Stimulated activated CD4-positive, alpha-beta T cell treated with anti-CD3 and anti-CD28 coated beads, Interleukin-15, amount 100 ng/mL, for 1 hour (primary cell): ENCODE results near the gene FHL2.
"Not testable (repeated sequence)": the region's sequence is repeated elsewhere in the genome, so short reads cannot be mapped to it uniquely, and the experiment has no call there.

ENCODE experiments used
- DNase-seq, 2 donors: peaks; one replicate each; pipeline ENCODE4 v3.0.0-alpha.2; 2020; ENCODE audit warnings: low read depth in 1 of 2, low spot score in 1 of 2

FHL2 gene

GRCh38 chr2:105344704-105345345 is 54.0 kb downstream of the FHL2 start:
- no peak for DNase-seq

- no peak for DNase-seq
Measured at GRCh38 chr2:105339414-105339813, 59.4 kb downstream of the FHL2 start.

DNA sequence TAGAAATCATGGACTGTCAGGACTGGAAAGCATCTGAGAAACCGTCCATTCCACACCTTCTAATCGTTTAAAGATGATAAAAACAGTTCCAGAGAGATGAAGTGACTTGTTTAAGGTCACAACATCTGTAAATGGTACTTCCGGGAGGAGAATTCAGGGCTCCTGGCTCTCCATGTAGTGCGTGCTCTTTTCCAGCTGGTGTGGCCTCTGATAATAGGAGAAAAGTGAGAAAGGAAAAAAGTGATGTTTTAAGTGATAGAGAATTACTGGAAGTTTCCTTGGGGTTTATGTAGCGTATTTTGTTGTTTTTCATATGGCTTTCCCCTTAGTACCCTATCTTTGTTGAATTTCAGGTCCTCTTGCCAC is 60.8 kb downstream of the FHL2 start:
- DNase-seq: no peak

DNA sequence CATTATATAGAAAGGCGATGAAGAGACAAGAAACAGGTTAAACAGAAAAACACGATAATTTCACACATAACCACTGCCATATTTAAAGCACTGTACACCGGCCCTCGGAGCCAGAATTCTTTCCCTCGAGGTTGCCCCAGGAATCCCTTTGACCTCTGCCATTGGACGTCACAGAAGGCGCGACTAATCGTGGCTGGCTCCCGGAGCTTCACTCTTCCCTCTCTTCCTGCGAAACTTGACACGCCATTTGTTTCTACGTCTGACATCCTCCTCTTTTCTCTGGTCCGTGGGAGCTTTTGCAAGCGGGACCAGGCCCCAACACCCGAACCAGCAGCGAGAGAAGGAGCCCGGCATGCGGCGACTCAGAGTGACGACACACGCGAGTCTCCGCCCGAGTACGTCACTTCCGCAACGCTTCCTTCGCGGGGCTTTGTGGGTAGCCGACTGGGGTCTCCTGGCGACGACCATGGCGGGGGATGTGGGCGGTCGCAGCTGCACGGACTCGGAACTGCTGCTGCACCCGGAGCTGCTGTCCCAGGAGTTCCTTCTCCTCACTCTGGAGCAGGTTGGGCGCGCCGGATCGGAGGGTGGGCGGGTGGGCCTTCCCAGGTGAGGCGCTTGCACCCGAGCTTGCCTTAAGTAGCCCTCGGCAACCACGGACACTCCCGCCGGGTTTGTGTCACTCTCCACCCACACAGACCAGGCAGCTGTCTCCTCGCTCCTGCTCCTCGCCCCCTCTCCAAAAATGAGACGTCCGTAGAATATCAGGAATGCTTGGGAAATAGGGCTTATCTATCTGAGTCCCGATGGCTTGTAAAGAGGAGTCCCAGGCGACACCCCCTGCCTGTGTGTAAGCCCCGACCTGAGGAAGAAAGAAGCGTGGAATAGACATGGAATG is 61.5 kb downstream of the FHL2 start, which contains the start of gene C2orf49:
C2orf49 (plus strand) TSS at position 419 of the 898 bp plus-strand sequence; CDS start at position 467, 48 bp downstream.
- peak; percentile 68 to 81 for DNase-seq

DNA sequence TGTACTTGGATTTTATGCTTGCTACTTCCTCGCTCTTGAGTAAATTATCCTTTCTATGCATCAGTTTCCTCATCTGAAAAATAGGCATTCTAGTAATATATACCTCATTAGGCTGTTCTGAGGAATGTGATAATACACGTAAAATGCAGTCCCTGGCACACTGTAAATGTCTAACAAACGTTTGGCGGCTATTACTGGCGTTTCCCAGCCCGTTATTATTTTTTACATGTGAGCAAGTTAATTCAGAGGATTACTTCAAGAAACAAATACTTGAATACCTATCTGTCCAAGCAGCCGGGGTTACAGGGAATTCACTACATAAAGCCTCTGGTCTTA is 62.1 kb downstream of the FHL2 start:
- no peak for DNase-seq

DNA sequence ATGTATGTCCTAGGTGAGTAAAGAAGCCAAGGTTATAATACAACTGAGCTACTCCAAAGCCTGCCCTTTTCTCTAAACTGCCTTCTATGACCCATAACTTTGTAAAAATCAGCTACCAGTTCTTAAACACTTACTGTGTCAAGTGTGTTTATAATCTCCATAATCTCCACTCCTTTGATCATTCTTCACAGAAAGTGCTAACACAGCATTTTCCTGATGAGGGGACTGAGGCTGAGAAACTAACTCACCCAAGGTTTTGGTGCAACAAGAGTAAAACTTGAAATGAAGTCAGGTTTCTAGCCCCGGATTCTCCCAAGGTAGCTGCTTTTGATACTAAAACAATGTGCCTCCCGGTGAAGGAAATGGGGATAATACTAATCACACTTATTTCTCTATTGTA is 63.4 kb downstream of the FHL2 start:
- no peak for DNase-seq

DNA sequence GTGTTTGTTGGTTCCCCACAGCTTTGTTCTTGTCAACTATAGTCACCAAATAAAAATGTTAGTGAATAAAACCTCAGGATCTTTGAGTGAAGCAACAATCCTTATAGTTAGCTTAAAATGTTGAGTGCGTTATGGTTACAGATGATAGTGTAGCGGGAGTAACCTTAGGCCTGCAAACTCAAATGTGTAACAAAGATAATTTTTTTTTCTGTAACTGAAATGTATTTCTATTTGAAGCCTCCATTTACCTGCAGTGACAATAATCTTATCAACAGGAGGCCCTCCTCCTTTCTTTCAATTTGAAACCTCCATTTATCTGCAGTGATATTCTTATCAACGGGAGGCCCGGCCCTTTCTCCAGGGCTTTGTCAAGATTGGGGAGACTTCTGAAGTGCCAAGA is 64.6 kb downstream of the FHL2 start:
- DNase-seq: no peak

DNA sequence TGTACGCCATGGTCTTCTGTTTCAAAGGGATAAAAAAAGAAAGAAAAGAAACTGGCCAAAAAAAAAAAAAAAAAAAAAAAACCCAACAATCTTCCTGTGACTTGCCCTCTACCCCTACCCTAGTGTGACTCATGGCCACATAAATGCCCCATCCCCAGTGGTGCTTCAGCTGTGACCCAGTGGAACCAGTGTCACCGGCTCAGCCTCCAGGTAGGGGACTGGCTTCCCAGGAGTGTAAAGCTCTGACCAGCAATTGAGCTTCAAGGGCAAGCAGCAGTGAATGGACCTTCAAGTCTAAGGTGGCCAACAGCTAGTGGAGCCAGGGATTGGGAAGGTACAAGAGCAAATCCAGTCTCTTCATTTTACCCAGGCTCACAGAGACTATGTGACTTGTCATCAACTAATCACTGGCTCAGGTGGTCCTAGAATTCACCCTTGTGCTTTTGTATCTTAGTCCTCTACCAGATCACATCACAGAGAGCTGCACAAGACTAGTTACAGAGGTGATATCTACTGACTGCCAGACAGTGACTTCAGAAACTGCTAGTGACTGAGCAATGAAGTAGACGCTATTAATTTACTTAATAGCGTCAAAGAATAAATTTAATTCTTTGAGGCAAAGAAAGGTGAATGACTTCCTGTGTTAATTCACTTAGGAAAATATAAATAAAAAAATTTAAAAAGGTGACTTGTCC is 68.0 kb downstream of the FHL2 start:
- no peak for DNase-seq

GRCh38 chr2:105329561-105330495 is 69.0 kb downstream of the FHL2 start, which contains the start of gene TGFBRAP1:
Gene TGFBRAP1, minus strand, starts transcription at chr2:105329735. Its CDS starts 21,434 bp downstream, at chr2:105308301.
- DNase-seq: peak; percentile 22 to 45

- no peak for DNase-seq
Measured at GRCh38 chr2:105329197-105329554, 69.7 kb downstream of the FHL2 start.

DNA sequence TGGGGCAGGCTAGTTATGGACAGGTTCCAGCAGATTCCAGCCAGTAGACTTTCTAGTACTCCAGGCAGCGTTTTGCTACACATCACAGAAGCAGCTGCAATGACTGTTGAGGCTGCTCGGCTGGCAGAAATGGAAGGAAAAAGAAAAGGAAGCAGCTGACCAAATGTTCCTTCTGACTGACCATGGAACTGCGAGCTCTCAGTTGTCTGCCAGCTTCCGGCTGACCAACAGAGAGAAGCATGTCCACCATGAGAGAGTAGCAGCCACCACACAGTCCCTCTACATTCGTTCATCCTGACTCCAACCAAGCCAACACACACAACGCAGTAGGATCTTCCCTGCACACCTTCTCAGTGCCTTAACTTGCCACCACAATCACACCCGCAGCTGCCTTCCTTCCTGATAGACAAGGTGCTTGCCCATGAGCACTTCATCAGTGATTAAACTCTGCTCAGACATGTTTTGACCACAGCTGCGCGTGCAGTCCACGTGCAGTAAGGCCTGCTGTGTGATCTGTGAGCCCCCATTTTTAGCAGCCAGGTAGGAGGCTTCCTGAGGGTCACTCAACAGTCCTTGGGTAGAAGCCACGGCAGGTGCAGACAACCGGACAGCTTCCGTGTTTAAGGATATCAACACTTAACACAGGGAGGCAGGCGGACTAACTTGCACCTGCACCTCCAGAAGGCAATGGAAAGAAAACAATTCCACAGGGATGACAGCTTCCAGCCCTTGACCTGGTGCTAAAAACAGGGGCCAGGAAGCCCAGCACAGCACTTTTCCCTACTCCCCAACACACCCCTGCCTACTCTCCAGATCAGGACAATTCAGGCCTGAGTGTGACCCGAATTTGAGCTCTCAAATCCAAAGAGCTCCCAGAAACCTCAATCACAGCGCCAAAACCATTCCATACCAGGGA is 70.3 kb downstream of the FHL2 start:
- DNase-seq: peak in 1 of 2 donors; percentile 1

DNA sequence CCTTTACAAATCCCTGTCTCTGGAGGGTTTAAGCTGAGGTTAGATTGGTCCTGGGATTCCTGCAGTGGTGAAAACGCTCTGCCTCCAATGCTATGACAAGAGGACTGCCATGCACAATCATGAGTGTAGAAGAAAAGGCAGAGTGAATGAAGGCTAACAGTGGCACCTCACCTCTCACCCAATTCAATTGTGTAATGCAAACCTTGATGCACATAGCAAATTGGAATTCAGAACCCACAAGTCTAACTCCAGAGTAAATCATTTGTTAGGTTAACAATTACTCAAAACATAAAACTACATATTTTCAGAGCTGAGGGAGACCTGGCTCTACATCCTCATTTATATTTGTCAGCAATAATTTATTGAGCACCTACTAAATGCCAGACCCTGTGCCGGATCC is 71.2 kb downstream of the FHL2 start:
- no peak for DNase-seq

- DNase-seq: not testable (repeated sequence)
Measured at GRCh38 chr2:105327271-105327670, 71.6 kb downstream of the FHL2 start.

- DNase-seq: no peak
Measured at GRCh38 chr2:105325389-105325963, 73.4 kb downstream of the FHL2 start.

DNA sequence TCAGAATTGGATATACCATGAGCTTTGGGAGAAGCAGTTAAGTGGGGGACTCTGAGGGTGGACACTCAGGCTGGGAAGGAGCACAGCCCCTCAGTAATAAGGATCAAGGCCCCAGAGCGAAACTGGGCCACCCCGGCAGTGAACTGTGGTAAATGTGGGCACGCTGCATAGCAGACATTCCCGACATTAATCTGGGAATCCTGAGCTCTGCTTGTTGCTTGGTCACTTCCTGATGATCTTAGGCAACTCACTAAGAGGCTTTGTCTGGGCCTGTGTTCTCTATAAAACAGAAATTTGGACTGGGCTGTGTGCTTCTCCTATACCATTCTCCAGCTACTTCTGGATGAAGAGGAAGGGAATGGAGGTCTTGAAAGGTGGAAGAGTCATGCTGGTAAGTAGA is 74.1 kb downstream of the FHL2 start:
- no peak for DNase-seq

DNA sequence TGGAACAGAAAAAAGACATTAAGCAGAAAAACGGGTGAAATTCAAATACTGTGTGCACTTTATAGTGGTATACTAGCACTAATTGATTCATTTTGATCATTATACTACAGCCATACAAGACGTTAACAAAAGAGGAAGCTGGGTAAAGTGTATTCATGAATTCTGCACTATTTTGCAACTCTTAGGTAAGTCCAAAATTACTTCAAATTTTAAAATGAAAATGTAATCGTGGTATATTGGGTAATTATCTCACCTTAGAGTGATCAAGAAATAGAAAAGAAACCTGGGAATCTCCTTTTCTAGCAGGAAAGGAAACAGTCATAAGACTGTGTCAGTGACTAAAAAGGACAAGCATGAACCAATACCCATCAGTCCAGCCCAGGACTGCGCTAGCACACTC is 74.8 kb downstream of the FHL2 start:
- DNase-seq: no peak

- no peak for DNase-seq
Measured at GRCh38 chr2:105323111-105323510, 75.7 kb downstream of the FHL2 start.

DNA sequence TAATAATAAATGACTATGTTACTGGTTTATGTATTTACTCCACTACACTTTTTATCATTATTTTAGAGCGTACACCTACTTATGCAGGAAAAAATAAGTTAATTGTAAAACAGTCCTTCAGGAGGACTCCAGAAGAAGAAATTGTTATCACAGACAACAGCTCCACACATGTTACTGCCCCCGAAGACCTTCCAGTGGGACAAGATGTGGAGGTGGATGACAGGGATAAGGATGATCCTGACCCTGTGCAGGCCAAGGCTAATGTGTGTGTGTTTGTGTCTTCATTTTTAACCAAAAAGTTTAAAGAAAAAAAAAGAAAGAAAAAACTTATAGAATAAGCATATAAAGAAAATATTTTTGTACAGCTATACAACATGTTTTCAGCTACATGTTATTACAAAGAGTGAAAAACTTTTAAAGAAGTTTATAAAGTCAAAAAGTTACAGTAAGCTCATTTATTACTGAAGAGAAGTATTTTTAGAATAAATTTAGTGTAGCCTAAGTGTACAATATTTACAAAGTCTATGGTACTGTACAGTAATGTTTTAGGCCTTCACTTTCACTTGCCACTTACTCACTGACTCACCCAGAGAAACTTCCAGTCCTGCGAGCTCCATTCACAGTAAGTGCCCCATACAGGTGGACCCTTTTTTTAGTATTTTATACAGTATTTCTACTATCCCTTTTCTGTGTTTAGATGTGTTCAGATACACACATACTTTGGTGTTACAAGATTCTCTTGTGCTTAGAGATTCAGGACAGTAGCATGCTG is 76.8 kb downstream of the FHL2 start:
- DNase-seq: no peak
